PC-9 (cell line): ENCODE results near the gene POU6F2.

ENCODE experiments used
- CTCF ChIP-seq: fragments of 200-600 bp; sonication (generic); conservative IDR thresholded peaks from 2 replicates; pipeline ENCODE4 v1.6.1; 2017; ENCODE audit warnings: mixed run types, antibody characterized with exemption, mild to moderate bottlenecking, moderate library complexity
- EZH2 ChIP-seq: fragments of 200-600 bp; sonication (generic); IDR thresholded peaks from 2 replicates; pipeline ENCODE4 v1.8.0; 2017; ENCODE audit warnings: antibody characterized with exemption, low read depth

GRCh38 chr7:39507866-39508551 is 530.3 kb downstream of the POU6F2 start:
- TF ChIP-seq CTCF (no peak), EZH2 (no peak)
